Right cardiac atrium (tissue), 5 donors: ENCODE results near the gene GAREM1. TPM values are rescaled to one million over a fixed set of nuclear protein-coding genes. Genes with fewer than 3 reads are reported as not detected.

Source experiments
- ATAC-seq, 2 donors: fragments of 200-7000 bp; cut with Tn5 transposase; one replicate each; pipeline versions ENCODE4 v1.8.0 to v1.9.1; 2020; ENCODE audit warnings: moderate library complexity in 2 of 2, mild to moderate bottlenecking in 1 of 2
- DNase-seq, 3 donors: peaks; one replicate each; pipeline ENCODE4 v3.0.0-alpha.2; 2020
- H3K27ac ChIP-seq: one replicate; pipeline ENCODE4 v1.5.1; 2013; ENCODE audit warnings: mild to moderate bottlenecking, low read length, control low read depth, moderate library complexity
- H3K27me3 ChIP-seq: one replicate; pipeline ENCODE4 v1.6.1; 2013; ENCODE audit not compliant: control insufficient read depth, insufficient read depth
- H3K4me1 ChIP-seq: one replicate; pipeline ENCODE4 v1.6.1; 2013; ENCODE audit warnings: low read length; ENCODE audit not compliant: control insufficient read depth, insufficient read depth
- H3K4me3 ChIP-seq: one replicate; pipeline ENCODE4 v1.5.1; 2013; ENCODE audit warnings: low read length, control low read depth
- H3K9me3 ChIP-seq: one replicate; pipeline ENCODE4 v1.6.1; 2013; ENCODE audit warnings: low read length; ENCODE audit not compliant: control insufficient read depth
- WGBS: extraction: QIAGEN DNeasy Blood & Tissue Kit; methylation state at CpG from one replicate; pipeline ENCODE4 v1.1.7; 2013; 5-methylcytosine and 5-hydroxymethylcytosine counted together
- intact Hi-C, 4 donors: fragments of 100-400 bp; cut with DNase I; formaldehyde crosslinking; loops; one replicate each; pipeline versions ENCODE4 v1.11.0 to v1.14.0; 2022 to 2023
- polyA plus RNA-seq: library from polyadenylated mRNA; stranded (reverse); fragments of 200-250 nt; gene quantifications from one replicate; pipeline ENCODE4 v1.2.3, GENCODE V29; 2013
- total RNA-seq, 4 donors: library from RNA; stranded (reverse); fragmentation: NEBNext Ultra II Directional; extraction: Animal tissue kit (Norgen Biotek cat#: 25700); gene quantifications; one replicate each; pipeline ENCODE4 v1.2.1, GENCODE V29; 2021
- donor health status: healthy with polysubstance abuse.
- donor health status: DM: no; HTN: yes; CAD: no.
- donor health status: DM: no; HTN: no; CAD: no.
- donor health status: DM: no; HTN: yes; CAD: no; lungs with severe emphysema.
- donor health status: DM: yes; HTN: yes; CAD: no.

Gene GAREM1
- total and polyA plus RNA-seq, 5 donors: 2.9 to 14.8 (median 12.7) TPM

GRCh38 chr18:32258148-32258547 is 212.5 kb downstream of the GAREM1 start:
- ATAC-seq (no peak), DNase-seq (no peak)
- no peaks in the 10 kb centered on the region for H3K27me3 ChIP-seq
- 69% methylated on average over 2 of the region's 2 CpGs for WGBS
- no peak overlapping the region for H3K4me3 ChIP-seq
- H3K27ac ChIP-seq: no peak overlapping the region
- H3K4me1 ChIP-seq: no peaks in the 10 kb centered on the region
- H3K9me3 ChIP-seq: no peaks in the 10 kb centered on the region
- intact Hi-C loops: loop anchor here in 1 of 4 donors (10.0 kb wide), 1 partner anchor 103 kb away; no protein-coding TSS in a partner anchor

GRCh38 chr18:32257084-32257785 is 213.4 kb downstream of the GAREM1 start:
- H3K27me3 ChIP-seq: no peaks in the 10 kb centered on the region
- H3K4me1 ChIP-seq: no peaks in the 10 kb centered on the region
- DNase-seq (no peak), ATAC-seq (no peak)
- 76% methylated on average over 5 of the region's 5 CpGs for WGBS
- H3K9me3 ChIP-seq: no peaks in the 10 kb centered on the region
- H3K27ac ChIP-seq: no peak overlapping the region
- intact Hi-C loops: loop anchor here in 1 of 4 donors (10.0 kb wide), 1 partner anchor 102 kb away; no protein-coding TSS in a partner anchor
- no peak overlapping the region for H3K4me3 ChIP-seq

- H3K4me3 ChIP-seq: no peak overlapping the region
- DNase-seq (no peak), ATAC-seq (no peak)
- no peaks in the 10 kb centered on the region for H3K9me3 ChIP-seq
- no peak overlapping the region for H3K27ac ChIP-seq
- WGBS: 67% methylated on average over 3 of the region's 3 CpGs
- H3K4me1 ChIP-seq: no peaks in the 10 kb centered on the region
- intact Hi-C loops: loop anchor here in 1 of 4 donors (10.0 kb wide), 1 partner anchor 101 kb away; no protein-coding TSS in a partner anchor
- no peaks in the 10 kb centered on the region for H3K27me3 ChIP-seq
These were observed 215.1 kb downstream of the GAREM1 start for GRCh38 chr18:32255570-32255969.

- Histone ChIP-seq H3K27me3 (no peaks in the 10 kb centered on the region), H3K4me3 (no peak overlapping the region), H3K27ac (no peak overlapping the region), H3K9me3 (no peaks in the 10 kb centered on the region), H3K4me1 (no peaks in the 10 kb centered on the region)
- DNase-seq (no peak), ATAC-seq (no peak)
- WGBS: 75% methylated on average over 8 of the region's 8 CpGs
- intact Hi-C loops: loop anchor here in 1 of 4 donors (10.0 kb wide), 1 partner anchor 98 kb away; no protein-coding TSS in a partner anchor
These were observed 218.4 kb downstream of the GAREM1 start for GRCh38 chr18:32252141-32252860.

GRCh38 chr18:32251466-32251865 is 219.2 kb downstream of the GAREM1 start:
- intact Hi-C loops: loop anchor here in 1 of 4 donors (10.0 kb wide), 1 partner anchor 97 kb away; no protein-coding TSS in a partner anchor
- ATAC-seq (no peak), DNase-seq (no peak)
- Histone ChIP-seq H3K9me3 (no peaks in the 10 kb centered on the region), H3K4me3 (no peak overlapping the region), H3K4me1 (no peaks in the 10 kb centered on the region), H3K27me3 (no peaks in the 10 kb centered on the region), H3K27ac (no peak overlapping the region)
- WGBS: 71% methylated on average over 3 of the region's 3 CpGs

GRCh38 chr18:32249147-32249929 is 221.3 kb downstream of the GAREM1 start:
- no peak for DNase-seq
- Histone ChIP-seq H3K4me3 (no peak overlapping the region), H3K4me1 (no peaks in the 10 kb centered on the region), H3K27me3 (no peaks in the 10 kb centered on the region), H3K27ac (no peak overlapping the region), H3K9me3 (no peaks in the 10 kb centered on the region)
- intact Hi-C loops: no loop called here
- ATAC-seq: no peak
- 85% methylated on average over 8 of the region's 8 CpGs for WGBS

GRCh38 chr18:32244881-32245280 is 225.8 kb downstream of the GAREM1 start:
- Histone ChIP-seq H3K27me3 (no peaks in the 10 kb centered on the region), H3K4me3 (no peak overlapping the region), H3K4me1 (no peaks in the 10 kb centered on the region), H3K27ac (no peak overlapping the region), H3K9me3 (no peaks in the 10 kb centered on the region)
- WGBS: 66% methylated on average over 5 of the region's 5 CpGs
- DNase-seq (no peak), ATAC-seq (no peak)
- intact Hi-C loops: no loop called here

- H3K4me3 ChIP-seq: no peak overlapping the region
- H3K9me3 ChIP-seq: no peaks in the 10 kb centered on the region
- no peak overlapping the region for H3K27ac ChIP-seq
- intact Hi-C loops: no loop called here
- 83% methylated on average over 6 of the region's 6 CpGs for WGBS
- no peaks in the 10 kb centered on the region for H3K27me3 ChIP-seq
- ATAC-seq (no peak), DNase-seq (no peak)
- no peaks in the 10 kb centered on the region for H3K4me1 ChIP-seq
These were observed 227.3 kb downstream of the GAREM1 start for GRCh38 chr18:32243358-32243757.

GRCh38 chr18:32242395-32242794 is 228.3 kb downstream of the GAREM1 start:
- Histone ChIP-seq H3K27ac (no peak overlapping the region), H3K4me3 (no peak overlapping the region), H3K4me1 (no peaks in the 10 kb centered on the region), H3K9me3 (no peaks in the 10 kb centered on the region), H3K27me3 (no peaks in the 10 kb centered on the region)
- DNase-seq (no peak), ATAC-seq (no peak)
- intact Hi-C loops: no loop called here
- WGBS: 75% methylated on average over 2 of the region's 2 CpGs

GRCh38 chr18:32238635-32239268 is 231.9 kb downstream of the GAREM1 start:
- intact Hi-C loops: no loop called here

More at GRCh38 chr18:32238635-32239268, 231.9 kb downstream of the GAREM1 start:
- no peaks in the 10 kb centered on the region for H3K27me3 ChIP-seq
- DNase-seq (no peak), ATAC-seq (no peak)
- H3K4me1 ChIP-seq: no peaks in the 10 kb centered on the region
- 83% methylated on average over 5 of the region's 5 CpGs for WGBS
- H3K4me3 ChIP-seq: no peak overlapping the region
- no peaks in the 10 kb centered on the region for H3K9me3 ChIP-seq
- no peak overlapping the region for H3K27ac ChIP-seq
